ENCODE data around the gene KRT35. TPM values are rescaled to one million over a fixed set of nuclear protein-coding genes. Genes with fewer than 3 reads are reported as not detected.

KRT35 gene
- not detected in 2 replicates for total RNA-seq

GRCh38 chr17:41481036-41481435 lies at the start of gene KRT35:
KRT35 (minus strand) TSS chr17:41481151; CDS start chr17:41481097, 54 bp downstream.

DNA sequence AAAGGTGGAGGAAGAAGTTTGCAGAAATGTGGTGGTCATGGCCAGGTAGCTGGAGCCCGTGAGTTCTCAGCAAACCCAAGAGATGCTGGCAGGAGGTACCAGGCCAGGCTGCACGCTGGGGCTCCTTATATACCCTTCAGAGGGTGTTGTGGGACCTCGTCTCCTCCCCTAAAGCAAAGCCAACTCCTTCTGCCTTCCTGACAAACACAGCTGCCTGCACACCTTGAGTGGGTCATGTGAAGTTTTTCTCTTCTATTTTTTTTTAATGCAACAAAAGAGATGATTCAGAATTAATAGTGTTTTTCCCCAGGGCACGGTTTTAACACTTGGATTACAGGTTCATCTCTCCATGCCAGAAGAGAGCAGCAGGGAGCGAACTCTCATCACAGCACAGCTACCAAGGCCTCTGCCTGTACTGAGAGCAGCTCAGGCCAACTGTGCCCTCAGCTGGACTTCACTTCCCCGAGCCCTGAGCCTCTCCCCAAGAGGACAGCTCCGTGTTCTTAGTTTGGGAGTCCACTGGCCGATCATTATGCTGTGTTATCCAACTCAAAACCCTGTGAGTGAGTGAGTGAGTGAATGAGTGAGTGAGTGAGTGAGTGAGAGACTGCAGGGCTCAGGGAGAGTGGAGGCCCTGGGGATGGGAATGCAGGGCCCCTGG lies 38.0 kb upstream of the KRT35 start, which contains the start of gene KRT15:
Gene KRT15 (minus strand): TSS at position 102 of the 661 bp plus-strand sequence. CDS start 63 bp downstream, at position 39.

DNA sequence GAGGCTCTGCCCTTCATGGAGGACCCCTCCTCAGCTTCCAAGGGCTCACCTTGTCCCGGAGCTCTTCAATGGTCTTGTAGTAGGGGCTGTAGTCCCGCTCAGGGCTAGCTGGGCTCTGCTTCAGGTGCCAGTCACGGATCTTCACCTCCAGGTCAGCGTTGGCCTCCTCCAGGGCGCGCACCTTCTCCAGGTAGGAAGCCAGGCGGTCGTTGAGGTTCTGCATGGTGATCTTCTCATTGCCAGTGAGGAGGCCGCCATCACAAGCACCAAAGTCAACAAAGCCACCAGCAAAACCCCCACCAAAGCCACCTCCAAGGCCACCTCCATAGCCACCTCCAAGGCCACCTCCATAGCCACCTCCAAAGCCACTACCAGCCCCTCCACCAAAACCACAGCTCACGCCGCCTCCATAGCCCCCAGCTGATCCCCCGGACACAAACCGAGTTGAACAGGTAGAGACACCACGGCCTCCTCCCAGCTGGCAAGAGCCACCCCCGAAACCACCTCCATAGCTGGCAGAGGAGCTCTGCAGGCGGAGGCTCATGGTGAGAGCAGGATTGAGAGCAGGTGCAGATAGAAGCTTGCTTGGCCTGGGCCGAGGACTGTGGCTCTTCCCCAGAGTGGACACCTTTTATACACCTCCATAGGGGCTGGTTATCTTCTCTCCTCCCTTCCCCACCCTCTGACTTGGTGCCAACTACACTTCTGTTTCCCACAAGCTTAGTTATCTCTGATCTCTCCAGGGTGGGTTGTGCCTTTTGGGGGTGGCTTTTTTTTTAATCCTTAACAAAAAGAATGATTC lies 24.3 kb upstream of the KRT35 start, which contains the start of gene KRT13:
Gene KRT13 (minus strand): TSS at position 606 of the 802 bp plus-strand sequence. CDS start 62 bp downstream, at position 544.

DNA sequence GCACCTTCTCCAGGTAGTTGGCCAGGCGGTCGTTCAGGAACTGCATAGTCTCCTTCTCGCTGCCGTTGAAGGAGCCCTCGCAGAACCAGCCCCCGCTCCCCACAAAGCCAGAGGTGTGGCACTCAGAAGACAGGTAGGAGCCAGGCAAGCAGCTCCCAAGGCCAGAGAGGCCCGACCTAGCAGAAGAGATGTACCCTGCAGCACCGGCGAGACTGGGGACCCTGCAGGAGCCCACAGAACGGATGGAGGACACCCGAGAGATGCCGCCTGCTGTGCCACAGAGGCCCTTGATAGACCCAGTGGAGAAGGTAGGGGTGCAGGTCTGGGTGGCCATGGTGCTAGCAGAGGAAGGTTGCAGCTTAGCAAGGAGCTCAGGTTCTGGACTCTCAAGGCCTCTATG lies 8.6 kb upstream of the KRT35 start, which contains the start of gene KRT36:
Gene KRT36 (minus strand): TSS at position 380 of the 400 bp plus-strand sequence. CDS start 46 bp downstream, at position 334.

DNA sequence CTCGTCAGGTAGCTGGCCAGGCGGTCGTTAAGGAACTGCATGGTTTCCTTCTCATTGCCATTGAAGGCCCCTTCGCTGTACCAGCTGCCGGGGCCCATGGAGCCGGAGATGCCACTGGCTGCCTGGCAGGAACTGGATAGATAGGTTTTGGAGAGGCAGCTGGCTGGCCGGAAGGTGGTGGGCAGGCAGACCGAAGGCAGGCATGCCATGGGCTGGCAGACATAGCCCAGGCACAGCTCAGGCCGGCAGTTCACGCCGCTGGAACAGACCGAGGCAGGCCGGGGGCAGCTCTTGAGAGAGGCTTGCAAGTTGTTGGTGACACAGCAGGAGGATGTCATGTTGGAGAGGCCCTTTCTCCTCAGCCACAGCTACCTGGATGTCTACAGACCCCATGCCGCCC lies 14.0 kb downstream of the KRT35 start, which contains the start of gene KRT32:
Gene KRT32 (minus strand): TSS at position 399 of the 400 bp plus-strand sequence. CDS start 61 bp downstream, at position 338.

GRCh38 chr17:41440531-41441033 lies 40.4 kb downstream of the KRT35 start, which contains the start of gene KRT38:
KRT38 (minus strand) TSS chr17:41440983; CDS start chr17:41440921, 62 bp downstream.

Other genes with a start within 250 kb of the KRT35 start
- not detected in 2 replicates for gene KRTAP9-3, start 248.7 kb downstream of the KRT35 start, total RNA-seq
- gene KRTAP9-8, start 243.2 kb downstream of the KRT35 start, total RNA-seq, result not detected in 2 replicates
- gene KRTAP9-4, start 231.5 kb downstream of the KRT35 start, total RNA-seq, result not detected in 2 replicates
- not detected in 2 replicates for gene KRTAP9-9, start 225.8 kb downstream of the KRT35 start, total RNA-seq
- gene KRTAP9-6, start 215.8 kb downstream of the KRT35 start, total RNA-seq, result not detected in 2 replicates
- gene KRTAP9-7, start 205.5 kb downstream of the KRT35 start, total RNA-seq, result not detected in 2 replicates
- not detected in 2 replicates for gene KRTAP29-1, start 178.3 kb downstream of the KRT35 start, total RNA-seq
- not detected in 2 replicates for gene KRTAP16-1, start 171.8 kb downstream of the KRT35 start, total RNA-seq
- not detected in 2 replicates for gene KRTAP17-1, start 165.4 kb downstream of the KRT35 start, total RNA-seq
- gene KRT33A, start 130.3 kb downstream of the KRT35 start, total RNA-seq, result not detected in 2 replicates
- gene KRT33B, start 111.3 kb downstream of the KRT35 start, total RNA-seq, result not detected in 2 replicates
- not detected in 2 replicates for gene KRT34, start 98.8 kb downstream of the KRT35 start, total RNA-seq
- gene KRT31, start 83.5 kb downstream of the KRT35 start, total RNA-seq, result not detected in 2 replicates
- gene KRT37, start 56.6 kb downstream of the KRT35 start, total RNA-seq, result not detected in 2 replicates
- gene KRT38, start 40.2 kb downstream of the KRT35 start, total RNA-seq, result not detected in 2 replicates
- not detected in 2 replicates for gene KRT32, start 13.8 kb downstream of the KRT35 start, total RNA-seq
- gene KRT36, start 8.8 kb upstream of the KRT35 start, total RNA-seq, result not detected in 2 replicates
- not detected in 2 replicates for gene KRT13, start 24.5 kb upstream of the KRT35 start, total RNA-seq
- gene KRT15, start 37.7 kb upstream of the KRT35 start, total RNA-seq, result 9.6 TPM in 1 of 2 replicates, not detected in the other
- 0.72 and 5.7 TPM in 2 replicates for gene KRT19, start 47.2 kb upstream of the KRT35 start, total RNA-seq
- gene KRT9, start 90.9 kb upstream of the KRT35 start, total RNA-seq, result not detected in 2 replicates
- not detected in 2 replicates for gene KRT14, start 105.7 kb upstream of the KRT35 start, total RNA-seq
- not detected in 2 replicates for gene KRT16, start 131.6 kb upstream of the KRT35 start, total RNA-seq
- gene KRT17, start 143.4 kb upstream of the KRT35 start, total RNA-seq, result 0.54 and 0.65 TPM in 2 replicates
- 109 and 140 TPM in 2 replicates for gene EIF1, start 207.7 kb upstream of the KRT35 start, total RNA-seq
- gene GAST, start 231.2 kb upstream of the KRT35 start, total RNA-seq, result not detected in 2 replicates

Measured in cardiac atrium fibroblast (primary cell).